ENCODE results near the gene COL4A2.

DNA sequence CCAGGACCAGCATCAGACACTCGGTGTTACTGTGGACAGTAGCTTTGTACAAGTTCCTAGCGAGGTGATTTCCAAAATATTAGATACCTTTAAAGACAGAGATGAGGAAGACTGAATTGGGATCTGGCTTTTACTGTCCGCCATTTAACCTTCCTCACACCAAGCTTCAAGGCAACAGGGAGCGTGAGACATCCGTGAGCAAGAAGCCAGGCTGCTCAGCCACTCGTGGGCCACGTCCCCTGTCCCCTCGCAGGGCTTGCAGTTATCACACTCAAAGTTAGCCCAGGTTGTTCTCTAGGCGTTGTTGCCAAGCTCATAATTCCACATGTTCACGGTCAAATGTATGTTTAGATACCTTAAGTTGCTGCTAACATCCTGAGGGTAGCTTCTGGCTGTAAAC is 102.9 kb downstream of the COL4A2 start:
- TF ChIP-seq, protein P1, sequence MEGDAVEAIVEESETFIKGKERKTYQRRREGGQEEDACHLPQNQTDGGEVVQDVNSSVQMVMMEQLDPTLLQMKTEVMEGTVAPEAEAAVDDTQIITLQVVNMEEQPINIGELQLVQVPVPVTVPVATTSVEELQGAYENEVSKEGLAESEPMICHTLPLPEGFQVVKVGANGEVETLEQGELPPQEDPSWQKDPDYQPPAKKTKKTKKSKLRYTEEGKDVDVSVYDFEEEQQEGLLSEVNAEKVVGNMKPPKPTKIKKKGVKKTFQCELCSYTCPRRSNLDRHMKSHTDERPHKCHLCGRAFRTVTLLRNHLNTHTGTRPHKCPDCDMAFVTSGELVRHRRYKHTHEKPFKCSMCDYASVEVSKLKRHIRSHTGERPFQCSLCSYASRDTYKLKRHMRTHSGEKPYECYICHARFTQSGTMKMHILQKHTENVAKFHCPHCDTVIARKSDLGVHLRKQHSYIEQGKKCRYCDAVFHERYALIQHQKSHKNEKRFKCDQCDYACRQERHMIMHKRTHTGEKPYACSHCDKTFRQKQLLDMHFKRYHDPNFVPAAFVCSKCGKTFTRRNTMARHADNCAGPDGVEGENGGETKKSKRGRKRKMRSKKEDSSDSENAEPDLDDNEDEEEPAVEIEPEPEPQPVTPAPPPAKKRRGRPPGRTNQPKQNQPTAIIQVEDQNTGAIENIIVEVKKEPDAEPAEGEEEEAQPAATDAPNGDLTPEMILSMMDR (IDR thresholded peaks at IDR 0.05), result no peak
- TF ChIP-seq POLR2AphosphoS5 (IDR thresholded peaks at IDR 0.05) (no peak), POLR2A (IDR thresholded peaks at IDR 0.05) (no peak)
